Ovary (tissue), 3 donors: ENCODE data around the gene ROR2.
"Not testable (repeated sequence)": the region's sequence is repeated elsewhere in the genome, so short reads cannot be mapped to it uniquely, and the experiment has no call there.

Source experiments
- CTCF ChIP-seq, 3 donors: fragments of 450-650 bp in 2 of 3; fragments of 200-600 bp in 1 of 3; IDR thresholded peaks; one replicate each; pipeline versions ENCODE4 v1.5.1 to v1.8.0; 2016 to 2022; ENCODE audit warnings: antibody characterized with exemption in 3 of 3, mild to moderate bottlenecking in 1 of 3
- POLR2A ChIP-seq: fragments of 450-650 bp; IDR thresholded peaks from one replicate; pipeline ENCODE4 v1.6.1; 2017; ENCODE audit warnings: antibody characterized with exemption, mild to moderate bottlenecking, moderate library complexity
- donor health status: DM: no; HTN: no; CAD: no.

- not testable (repeated sequence) for TF ChIP-seq POLR2A; CTCF (IDR thresholded peaks at IDR 0.05)
Measured at GRCh38 chr9:91634832-91635231, 315.2 kb downstream of the ROR2 start.
